ENCODE measurements around the gene UQCC2.
A peak's percentile ranks its signal among the peaks of the same experiment; 100 is the strongest.

UQCC2 gene

DNA sequence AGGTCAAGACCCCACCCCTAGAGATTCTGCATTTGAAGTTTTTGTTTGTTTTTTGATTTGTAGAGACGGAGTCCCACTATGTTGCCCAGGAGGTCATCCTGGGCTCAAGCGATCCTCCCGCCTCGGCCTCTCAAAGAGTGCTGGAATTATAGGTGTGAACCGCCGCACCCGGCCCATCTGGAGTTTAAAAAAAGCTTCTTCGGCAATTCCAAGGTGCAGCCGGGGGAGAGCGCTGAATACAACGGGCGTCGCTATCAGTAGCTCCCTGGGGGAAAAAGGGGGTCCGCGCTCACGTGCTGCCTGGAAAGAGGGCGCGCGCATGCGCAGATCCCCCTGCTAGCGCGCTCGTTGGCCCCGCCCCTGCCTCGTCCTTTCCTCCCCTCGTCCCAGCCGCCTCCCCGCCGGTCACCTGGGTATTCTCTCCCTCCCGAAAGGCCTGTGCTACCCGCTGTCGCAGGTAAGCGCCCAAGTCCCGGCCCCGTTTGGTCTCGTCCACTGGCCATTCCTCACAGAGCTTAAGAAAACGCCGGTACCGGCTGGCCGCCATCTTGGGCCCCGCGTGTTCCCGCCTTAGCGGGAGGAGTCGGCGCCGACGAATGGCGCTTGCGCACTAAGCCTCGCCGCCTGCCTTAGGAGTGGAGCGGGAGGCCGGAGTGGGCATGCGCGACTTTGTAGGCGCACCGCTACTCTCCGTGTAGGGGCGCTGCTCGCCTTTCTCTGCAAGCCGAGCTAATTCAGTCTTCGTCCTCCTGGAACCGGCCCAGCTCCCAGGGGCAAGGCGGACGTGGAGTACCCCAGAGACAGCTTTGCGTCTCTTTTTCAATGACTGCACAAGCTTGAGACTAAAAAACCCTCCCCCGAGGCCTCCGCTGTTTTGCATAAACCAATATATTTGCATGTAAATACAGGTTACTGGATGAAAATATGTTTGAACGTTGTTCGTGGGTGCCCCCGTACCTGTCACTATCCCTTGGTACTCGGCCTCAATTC is at the start of gene UQCC2:
Gene UQCC2, minus strand, starts transcription at position 561 of the 990 bp plus-strand sequence. Its CDS starts 14 bp downstream, at position 547.
- peak; percentile 96 for DNase-seq (ENCODE audit: low read depth)

DNA sequence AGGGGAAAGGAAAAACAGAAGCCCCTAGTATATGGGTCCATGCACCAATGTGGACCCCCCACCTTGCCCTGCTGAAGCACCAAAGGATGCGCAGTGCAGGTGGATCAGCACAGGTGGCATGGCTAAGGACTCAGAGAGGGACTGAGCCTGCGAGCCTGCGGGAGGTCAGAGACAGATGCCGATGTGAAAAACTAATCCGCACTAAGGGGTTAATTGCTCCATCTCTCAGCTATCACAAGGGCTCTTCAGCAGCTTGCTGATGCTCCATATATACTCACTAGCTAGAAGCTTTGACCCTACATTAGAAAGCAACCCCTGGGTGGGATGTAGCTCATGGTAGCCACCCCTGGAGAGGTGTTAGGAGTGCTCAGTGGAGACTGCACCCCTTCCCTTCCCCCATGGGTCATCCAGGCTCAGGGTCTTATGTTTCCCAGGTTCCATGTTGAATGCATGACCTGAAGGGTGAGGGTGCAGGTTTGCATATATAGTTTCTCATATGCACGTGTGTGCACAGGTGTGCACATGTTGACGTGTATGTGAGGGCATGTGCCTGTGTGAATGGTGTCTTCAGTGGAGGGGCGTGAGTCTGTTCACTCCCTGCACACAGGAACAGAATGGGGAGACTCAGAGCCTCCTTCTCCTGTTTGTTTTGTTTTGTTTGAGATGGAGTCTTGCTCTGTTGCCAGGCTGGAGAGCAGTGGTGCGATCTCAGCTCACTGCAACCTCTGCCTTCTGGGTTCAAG is 48.6 kb upstream of the UQCC2 start:
- no peak for DNase-seq (ENCODE audit: low read depth)

DNA sequence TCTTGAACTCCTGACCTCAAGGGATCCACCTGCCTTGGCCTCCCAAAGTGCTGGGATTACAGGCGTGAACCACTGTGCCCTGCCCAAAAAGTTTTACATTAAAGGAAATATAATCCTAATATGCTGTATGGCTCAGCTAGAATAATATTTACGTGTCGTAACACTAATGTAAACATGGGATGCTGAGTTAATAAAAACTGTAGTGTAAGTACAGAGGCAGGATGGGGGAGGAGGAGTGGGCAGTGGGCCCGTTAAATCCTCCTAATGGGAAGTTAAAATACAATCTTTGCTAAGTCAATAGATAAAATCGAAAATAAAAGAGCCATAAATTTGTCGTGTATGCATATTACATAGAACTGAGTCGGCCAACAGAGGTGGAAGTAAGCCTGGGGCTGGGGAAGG is 47.3 kb upstream of the UQCC2 start:
- no peak for DNase-seq (ENCODE audit: low read depth)

DNA sequence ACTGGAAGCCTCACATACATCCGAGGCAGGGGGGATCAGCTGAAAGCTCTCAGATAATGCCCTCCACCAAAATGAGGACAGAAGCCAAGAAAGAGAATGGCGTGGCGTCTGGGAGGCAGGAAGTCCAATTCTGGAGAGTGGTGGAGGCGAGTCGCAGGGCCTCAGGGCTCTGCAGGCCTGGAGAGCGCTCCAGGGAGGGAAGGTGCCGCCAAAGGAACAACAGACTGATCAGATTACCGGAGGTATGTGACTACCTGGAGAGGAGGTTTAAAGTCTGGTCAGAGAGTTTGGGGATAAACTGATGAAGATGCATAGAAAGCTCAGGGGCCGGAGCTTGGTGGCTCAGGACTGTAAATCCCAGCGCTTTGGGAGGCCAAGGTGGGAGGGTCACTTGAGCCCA is 46.4 kb upstream of the UQCC2 start:
- no peak for DNase-seq (ENCODE audit: low read depth)

DNA sequence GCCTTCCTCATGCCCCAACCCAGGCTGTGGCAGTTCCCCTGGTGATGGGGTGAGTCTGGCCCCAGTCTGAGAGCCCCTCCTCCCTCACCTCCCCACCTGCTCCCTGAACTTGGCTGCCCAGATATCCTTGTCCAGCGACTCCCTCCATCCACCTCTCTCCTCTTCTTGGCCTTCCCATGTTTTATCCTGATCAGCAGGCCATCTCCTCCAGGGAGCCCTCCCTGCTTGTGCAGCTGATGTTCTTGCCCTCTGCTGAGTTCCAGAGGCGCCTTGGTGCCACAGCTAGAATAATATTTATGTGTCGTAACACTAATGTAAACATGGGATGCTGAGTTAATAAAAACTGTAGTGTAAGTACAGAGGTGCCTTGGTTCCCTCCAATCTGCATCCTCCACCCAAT is 45.6 kb upstream of the UQCC2 start:
- DNase-seq (ENCODE audit: low read depth) = no peak

DNA sequence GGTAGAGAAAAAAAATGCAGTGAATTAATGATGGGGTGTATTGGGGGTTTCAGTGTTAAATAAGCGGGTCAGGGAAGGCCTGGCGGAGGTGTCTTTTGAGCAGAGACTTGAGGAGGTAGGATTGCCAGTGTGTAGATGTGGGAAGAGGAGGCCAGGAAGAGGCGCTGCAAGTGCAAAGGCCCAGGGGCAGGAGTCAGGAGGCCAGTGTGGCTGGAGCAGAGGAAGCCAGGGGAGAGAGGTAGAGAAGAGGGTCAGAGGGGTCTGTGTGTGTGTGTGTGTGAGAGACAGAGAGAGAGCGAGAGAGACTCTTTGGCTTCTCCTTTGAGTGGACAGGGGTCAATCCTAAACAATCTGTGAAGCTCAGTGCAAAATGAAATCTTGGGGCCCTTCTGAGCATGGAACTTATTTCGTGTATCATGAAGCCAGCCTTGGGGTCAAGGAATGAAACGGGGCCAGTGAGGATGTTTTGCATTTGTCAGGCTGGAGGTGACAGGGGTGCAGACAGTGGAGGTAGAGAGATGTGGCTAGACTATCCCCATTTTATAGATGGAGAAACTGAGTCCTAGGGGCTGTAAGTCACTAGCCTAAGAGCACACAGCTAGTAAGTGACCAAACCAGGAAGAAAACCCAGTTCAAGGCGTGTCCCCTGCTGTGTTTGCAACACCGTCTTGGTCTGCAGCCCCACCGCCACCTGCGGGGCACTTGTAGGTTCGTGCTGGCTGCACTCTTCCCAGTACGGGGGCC is 44.9 kb upstream of the UQCC2 start:
- no peak for DNase-seq (ENCODE audit: low read depth)

DNA sequence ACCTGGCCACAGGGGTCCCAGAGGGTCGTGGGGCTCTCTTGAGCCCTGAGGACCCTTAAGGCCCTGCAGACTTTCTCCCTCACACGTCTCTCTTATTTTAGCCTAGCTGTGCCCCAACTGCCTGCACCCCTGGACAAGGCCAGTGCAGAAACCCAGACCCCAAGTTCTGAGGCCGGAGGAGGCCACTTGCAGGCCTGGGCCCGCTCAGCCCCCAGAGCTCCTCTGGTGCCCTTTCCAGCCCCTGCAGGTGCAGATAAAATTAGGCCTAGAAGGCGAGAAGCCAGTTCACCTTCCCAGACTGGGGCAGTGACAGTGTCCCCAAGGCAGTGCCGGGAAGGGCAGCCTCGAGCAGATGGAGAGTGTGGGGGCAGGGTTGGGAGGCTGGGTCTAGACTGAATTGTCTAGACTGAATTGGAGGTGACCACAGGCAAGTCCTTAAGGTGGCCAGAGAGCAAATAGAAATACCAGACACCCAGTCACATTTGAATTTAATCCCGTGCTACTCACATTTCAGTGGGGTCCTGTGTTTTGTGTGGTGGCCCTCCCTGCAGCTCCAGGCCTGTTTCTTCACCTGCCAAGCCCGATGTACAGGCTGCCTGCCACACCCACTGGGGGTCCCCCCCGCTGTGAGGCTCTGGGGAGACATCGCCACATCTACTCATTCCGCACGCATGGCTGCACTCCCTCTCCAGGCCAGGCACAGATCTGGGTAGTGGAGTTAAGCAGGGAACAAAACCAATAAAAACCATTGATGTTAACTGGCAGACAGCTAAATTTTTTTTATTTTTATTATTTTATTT is 43.8 kb upstream of the UQCC2 start:
- DNase-seq (ENCODE audit: low read depth) = no peak

DNA sequence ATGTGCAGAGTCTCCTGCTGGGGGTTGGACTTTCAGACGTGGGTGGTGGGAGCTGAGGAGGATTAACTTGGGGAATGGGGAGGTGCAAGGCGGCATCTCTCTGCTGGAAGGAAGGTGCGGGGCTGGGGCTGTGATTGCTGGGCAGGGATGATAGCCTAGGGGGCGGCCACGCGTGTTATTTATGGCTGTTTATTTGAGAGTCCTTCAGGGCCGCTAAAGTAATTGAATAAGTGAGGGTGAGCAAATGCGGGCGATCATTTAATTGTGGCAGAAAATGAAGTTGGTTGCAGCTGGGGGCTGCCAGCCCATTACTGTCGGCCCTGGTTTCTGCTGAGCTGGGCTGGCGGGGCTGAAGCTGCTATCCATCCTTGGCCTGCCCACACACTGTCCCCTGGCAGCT is 42.7 kb upstream of the UQCC2 start:
- no peak for DNase-seq (ENCODE audit: low read depth)

DNA sequence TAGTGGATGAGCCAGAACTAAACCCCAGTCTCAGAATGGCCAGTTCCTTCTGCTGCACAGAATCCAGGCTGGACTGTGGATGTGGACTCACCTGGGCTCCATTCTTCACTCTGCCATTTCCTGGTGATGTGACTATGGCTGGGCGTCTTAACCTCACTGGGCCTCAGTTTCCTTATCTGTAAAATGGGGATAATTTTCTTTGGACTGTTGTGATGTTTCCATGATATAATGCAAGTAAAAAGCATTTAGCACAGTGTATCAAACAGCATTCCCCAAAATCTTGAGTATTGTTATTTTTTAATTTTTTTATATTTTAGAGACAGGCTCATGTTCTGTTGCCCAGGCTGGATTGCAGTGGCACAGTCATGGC is 41.1 kb upstream of the UQCC2 start:
- no peak for DNase-seq (ENCODE audit: low read depth)

DNA sequence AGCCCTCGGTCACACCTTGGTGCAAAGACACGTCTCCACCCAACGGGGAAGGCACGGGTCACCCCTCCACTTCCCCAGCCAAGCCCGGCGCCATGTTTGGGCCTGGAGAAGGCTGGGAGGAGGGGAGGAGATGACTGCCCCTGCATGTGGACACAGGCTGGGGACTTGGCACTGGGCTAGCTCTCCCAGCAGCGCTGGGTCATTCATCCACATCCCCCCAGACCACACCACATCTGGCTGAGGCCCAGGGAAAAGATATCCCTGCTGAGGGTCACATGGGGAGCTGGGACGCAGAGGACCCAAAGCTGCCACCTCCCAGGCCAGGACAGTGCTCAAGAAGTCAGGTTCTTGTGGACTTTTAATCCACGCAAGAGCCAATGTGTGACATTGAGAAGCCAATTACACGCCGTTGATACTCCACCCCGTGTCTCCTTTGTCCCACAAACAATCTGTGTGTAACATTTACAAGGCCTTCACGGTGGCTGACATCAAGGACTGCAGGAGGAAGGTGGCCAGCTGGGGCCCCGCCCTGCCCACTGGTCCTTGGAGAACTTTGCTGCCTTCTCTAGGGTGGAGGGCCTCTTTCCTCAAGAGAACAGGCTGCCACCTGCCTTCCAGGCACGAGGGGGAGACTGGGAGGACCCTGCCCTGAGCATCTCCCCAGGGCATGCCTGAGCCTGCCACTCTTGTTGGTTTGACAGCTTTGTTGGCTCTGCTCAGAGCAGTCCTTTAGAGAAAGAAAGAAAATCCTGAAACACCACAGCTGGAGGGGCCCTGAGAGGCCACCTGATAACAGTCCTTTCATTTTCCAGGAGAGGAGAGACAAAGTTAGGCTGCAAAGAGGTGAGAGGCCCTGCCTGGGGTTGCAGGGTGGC is 40.5 kb upstream of the UQCC2 start:
- no peak for DNase-seq (ENCODE audit: low read depth)

DNA sequence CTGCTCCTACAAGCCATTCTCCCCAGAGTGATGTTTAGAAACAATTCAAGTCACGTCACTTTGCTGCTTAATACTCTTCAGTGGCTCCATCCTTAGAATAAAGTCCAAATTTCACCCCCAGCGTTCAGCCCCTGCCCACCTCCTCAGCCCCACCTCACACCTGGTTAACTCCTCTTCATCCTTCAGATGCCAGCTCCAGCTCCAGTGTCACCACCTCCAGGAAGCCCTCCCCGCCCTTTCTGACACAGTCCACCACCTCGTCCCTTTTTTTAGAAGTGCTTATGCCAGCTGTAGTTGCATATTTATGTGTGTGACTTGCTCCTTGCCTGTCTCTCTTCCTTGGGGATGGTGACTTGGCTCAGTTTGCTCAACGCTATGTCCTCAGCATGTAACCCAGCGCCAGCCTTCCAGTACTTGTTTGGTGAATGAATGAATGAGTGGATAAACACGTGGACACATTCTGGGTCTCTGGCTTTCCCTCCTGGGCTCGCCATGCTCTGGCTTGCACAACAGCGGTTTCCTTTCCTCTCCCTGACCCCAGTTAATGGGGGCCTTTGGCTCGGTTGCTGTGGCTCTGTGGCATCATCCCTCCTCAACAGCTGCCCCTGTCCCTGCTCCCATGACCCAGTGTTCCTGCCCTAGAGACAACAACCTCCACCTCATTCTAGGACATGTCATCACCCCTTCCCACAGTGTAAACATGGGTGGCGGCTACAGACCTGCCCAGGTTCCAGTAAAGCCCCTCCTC is 38.9 kb upstream of the UQCC2 start:
- no peak for DNase-seq (ENCODE audit: low read depth)

DNA sequence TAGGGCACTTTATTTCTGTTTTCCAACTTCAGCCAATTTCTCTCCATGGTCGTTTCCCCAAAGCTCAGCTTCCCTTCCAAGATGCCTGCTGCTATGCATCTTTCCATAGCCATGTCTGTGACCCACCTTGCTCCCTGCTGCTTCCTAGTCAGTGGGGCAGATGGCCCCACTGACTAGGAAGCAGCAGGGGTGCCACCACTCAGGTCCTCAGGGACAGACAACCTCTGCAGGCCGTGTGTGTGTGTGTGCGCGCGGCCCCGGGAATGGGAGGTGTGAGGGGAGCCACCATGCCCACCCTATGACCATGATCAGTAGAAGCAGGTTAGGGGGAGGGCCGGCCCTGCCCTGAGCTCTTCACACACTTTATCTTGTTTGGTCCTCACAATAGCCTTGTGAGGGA is 37.9 kb upstream of the UQCC2 start:
- no peak for DNase-seq (ENCODE audit: low read depth)

DNA sequence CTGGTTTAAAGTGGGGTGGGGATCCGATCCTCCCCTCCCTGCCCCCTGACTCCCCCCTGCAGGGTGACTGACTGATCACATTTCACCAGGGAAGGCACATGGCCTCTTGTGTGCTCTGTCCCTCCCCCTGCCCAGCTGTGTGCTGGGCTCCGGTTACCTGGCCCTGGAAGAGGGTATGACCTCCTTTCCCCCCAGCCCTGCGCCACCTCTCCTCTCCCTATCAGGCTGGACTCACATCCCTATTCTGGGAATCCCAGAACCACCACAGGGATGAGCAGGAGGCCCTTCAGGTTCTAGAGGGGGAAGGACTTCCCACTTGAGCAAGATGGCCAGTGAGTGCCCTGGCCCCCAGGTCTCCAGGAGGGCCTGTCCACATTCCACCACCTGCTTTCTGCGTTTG is 37.3 kb upstream of the UQCC2 start:
- no peak for DNase-seq (ENCODE audit: low read depth)

DNA sequence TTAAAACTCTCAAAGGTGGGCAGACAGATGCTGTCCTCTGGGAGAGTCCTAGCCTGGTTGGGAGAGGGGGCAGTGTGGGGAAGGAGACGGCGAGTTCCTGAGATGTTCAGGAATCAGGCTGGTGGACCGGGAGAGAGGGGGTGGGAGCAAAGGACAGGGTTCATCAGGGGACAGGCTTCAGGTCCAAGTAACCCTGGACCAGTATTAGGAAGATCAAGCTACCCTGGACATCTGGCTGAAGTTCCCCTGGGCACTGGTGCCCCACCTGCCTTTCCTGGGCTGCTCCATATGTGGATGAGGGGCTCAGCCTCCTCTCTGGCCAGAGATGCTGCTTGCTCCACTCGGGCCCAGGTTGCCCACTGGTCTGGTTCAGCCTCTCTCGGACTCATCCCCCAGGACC is 36.3 kb upstream of the UQCC2 start:
- no peak for DNase-seq (ENCODE audit: low read depth)

DNA sequence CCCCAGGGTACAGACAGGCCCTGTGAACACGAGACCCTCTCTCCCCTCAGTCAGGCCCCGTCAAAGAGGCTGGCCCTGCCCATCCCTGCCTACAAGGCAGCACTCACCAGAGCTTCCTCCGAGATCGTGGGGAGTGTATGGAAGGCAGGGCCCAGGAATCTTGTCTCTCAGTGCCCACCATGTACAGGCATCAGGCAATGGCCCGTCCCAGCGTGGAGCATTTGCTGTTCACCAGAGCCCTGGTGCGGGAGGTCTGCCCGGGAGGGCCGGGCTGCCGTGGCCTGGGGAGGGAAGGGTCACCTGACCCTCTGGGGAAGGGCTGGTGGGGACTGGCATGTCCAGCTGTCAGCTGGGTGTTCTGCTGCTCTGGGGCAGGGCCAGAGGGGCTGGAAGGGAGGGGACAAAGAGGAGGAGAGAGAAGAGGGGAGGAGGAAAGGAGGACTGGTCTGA is 35.2 kb upstream of the UQCC2 start, which contains the start of gene IP6K3:
Gene IP6K3, minus strand, starts transcription at position 255 of the 450 bp plus-strand sequence. CDS start 11,429 bp downstream, outside the sequence.
- DNase-seq (ENCODE audit: low read depth) = no peak

DNA sequence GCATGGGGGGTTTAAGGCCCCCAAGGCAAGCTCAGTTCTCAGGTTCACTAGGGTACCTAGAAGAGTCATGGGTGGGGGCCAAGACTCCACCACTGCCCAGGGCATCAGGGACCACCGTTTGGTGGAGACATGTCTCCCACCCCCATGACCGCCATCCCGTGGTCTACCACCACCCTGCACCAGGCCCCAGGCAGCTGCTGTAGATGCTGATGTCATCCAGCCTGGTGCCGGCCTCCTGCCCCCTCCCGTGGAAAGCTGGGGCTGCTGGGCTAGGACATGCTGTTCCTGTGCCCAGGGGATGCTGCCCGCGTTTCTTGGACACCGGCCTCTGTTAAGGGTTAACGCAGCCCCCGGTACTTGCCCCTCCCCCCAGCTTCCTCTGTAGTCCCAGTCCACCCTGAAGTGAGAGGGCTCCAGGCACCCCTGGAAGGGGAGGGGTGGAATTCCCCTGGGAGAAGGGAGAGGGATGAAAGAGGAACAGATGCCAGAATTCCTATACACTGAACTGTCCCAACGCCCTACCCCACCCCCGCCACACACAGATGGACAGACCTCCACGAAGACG is 34.6 kb upstream of the UQCC2 start:
- DNase-seq (ENCODE audit: low read depth) = no peak

DNA sequence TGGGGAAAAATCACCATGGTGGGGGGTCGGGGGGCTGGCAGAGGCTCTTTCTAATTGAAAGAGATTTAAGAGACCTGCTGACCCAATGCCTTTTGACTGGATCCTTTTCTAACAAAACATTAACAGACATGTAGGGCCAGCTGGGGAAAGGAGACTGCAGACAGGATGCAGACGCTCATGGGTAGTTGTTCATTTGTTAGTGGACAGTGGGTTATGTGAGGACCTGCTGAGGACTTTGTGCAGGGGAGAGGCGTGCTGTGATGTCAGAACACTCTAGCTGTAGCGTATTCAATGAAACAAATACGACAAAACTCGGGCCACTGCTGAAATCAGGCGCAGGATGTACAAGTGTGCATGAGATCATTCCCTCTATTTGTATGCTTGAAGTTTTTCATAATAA is 34.0 kb upstream of the UQCC2 start:
- DNase-seq (ENCODE audit: low read depth) = no peak

DNA sequence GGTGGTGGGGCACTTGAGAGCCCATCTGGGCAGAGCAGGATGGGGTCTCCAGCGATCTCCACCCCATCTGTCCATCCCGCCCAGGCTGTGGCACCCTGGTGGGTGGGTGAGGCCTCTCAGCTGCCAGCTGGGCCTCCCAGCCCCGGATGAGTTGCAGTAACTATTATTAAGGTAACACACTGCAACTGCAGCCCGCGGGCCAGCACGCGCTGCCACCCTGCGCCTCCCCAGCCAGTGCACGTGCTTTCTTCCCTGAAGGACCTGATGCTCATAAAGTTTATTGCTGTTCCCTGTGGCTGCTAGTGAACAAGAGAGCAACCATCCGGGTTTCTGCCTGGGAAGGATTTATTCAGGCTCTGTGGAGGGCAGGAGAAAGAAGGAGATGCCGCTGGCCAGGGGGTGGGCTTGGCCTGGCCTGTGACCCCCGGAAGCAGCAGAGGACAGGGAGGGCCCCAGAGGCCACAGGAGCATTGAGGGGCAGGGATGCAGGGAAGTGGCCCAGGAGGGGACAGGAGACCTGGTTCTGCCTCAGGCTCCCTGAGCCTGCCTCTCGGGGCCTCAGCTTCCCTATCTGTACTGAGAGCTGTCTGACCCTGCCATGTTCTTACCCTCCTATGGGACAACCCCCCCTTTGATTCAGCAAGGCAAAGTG is 33.5 kb upstream of the UQCC2 start:
- DNase-seq (ENCODE audit: low read depth) = no peak
